HEK293 (cell line): Measurements from ENCODE around the gene DDX43.

ENCODE experiments used
- CTCF ChIA-PET: fragments of 350-600 bp; formaldehyde crosslinking; extraction: SDS; loops from one replicate; lab custom pipeline; 2021; ENCODE audit warnings: antibody characterized with exemption; lab: Yijun Ruan, JAX
- POLR2A ChIA-PET: fragments of 300-600 bp; formaldehyde crosslinking; extraction: SDS; loops from one replicate; lab custom pipeline; 2020; ENCODE audit warnings: antibody characterized with exemption, inconsistent platforms; lab: Yijun Ruan, JAX
- H3K27ac ChIP-seq: fragments of 200-500 bp; sonication (Bioruptor generic); 2 replicates; pipeline ENCODE4 v1.5.1; 2014; ENCODE audit warnings: low read depth, low read length, control low read depth, inconsistent platforms; ENCODE audit errors: extremely low read depth
- H3K36me3 ChIP-seq, 2 experiments: fragments of 200-500 bp in 1 of 2; sonication (Bioruptor generic) in 1 of 2; 1 replicate in 1 of 2; 2 replicates in 1 of 2; pipeline ENCODE4 v1.5.1; 2014 to 2017; ENCODE audit warnings: inconsistent platforms in 2 of 2, low read length in 2 of 2; ENCODE audit not compliant: control insufficient read depth in 2 of 2, insufficient read depth in 1 of 2
- H3K4me1 ChIP-seq: fragments of 200-500 bp; sonication (Bioruptor generic); 2 replicates; pipeline ENCODE4 v1.5.1; 2014; ENCODE audit warnings: mild to moderate bottlenecking, low read length, inconsistent platforms; ENCODE audit not compliant: control insufficient read depth, insufficient read depth
- H3K4me3 ChIP-seq: 2 replicates; pipeline ENCODE4 v1.5.1; 2011; ENCODE audit warnings: low read depth, mild to moderate bottlenecking, control low read depth, low read length, moderate library complexity
- H3K9me3 ChIP-seq: fragments of 200-500 bp; sonication (Bioruptor generic); 2 replicates; pipeline ENCODE4 v1.5.1; 2014; ENCODE audit warnings: low read depth, low read length, inconsistent platforms; ENCODE audit not compliant: control insufficient read depth, insufficient read depth
- EGR2 ChIP-seq: fragments of 450-650 bp; formaldehyde crosslinking; IDR thresholded peaks from 2 replicates; pipeline ENCODE4 v1.5.1; 2016; ENCODE audit warnings: low read depth, missing biosample characterization, missing genetic modification characterization
- KLF7 ChIP-seq: fragments of 450-650 bp; formaldehyde crosslinking; IDR thresholded peaks from 2 replicates; pipeline ENCODE4 v1.5.1; 2016; ENCODE audit warnings: missing biosample characterization, missing genetic modification characterization, borderline replicate concordance
- SETDB1 ChIP-seq: IDR thresholded peaks from one replicate; pipeline ENCODE4 v1.6.1; 2017; ENCODE audit warnings: mild to moderate bottlenecking, low read length, moderate library complexity, mixed read lengths; ENCODE audit not compliant: insufficient read length
- SP7 ChIP-seq: fragments of 450-650 bp; formaldehyde crosslinking; IDR thresholded peaks from 2 replicates; pipeline ENCODE4 v1.5.1; 2016; ENCODE audit warnings: missing biosample characterization, missing genetic modification characterization
- ZEB2 ChIP-seq: fragments of 450-650 bp; formaldehyde crosslinking; IDR thresholded peaks from 2 replicates; pipeline ENCODE4 v1.5.1; 2016; ENCODE audit warnings: missing biosample characterization, missing genetic modification characterization
- ZFP3 ChIP-seq: fragments of 450-650 bp; formaldehyde crosslinking; IDR thresholded peaks from 2 replicates; pipeline ENCODE4 v1.5.1; 2016; ENCODE audit warnings: low read depth, missing biosample characterization, missing genetic modification characterization
- ZFP69B ChIP-seq: fragments of 450-650 bp; formaldehyde crosslinking; IDR thresholded peaks from 2 replicates; pipeline ENCODE4 v1.5.1; 2016; ENCODE audit warnings: missing biosample characterization, missing genetic modification characterization
- ZNF112 ChIP-seq: fragments of 450-650 bp; formaldehyde crosslinking; IDR thresholded peaks from 2 replicates; pipeline ENCODE4 v1.5.0; 2017; ENCODE audit warnings: missing biosample characterization, missing genetic modification characterization
- ZNF114 ChIP-seq: fragments of 450-650 bp; formaldehyde crosslinking; IDR thresholded peaks from 2 replicates; pipeline ENCODE4 v1.5.0; 2017; ENCODE audit warnings: missing biosample characterization, missing genetic modification characterization
- ZNF140 ChIP-seq: fragments of 450-650 bp; formaldehyde crosslinking; IDR thresholded peaks from 2 replicates; pipeline ENCODE4 v1.5.1; 2016; ENCODE audit warnings: missing biosample characterization, missing genetic modification characterization
- ZNF16 ChIP-seq: fragments of 450-650 bp; formaldehyde crosslinking; IDR thresholded peaks from 2 replicates; pipeline ENCODE4 v1.5.1; 2016; ENCODE audit warnings: low read depth, missing biosample characterization, missing genetic modification characterization
- ZNF174 ChIP-seq: fragments of 450-650 bp; formaldehyde crosslinking; IDR thresholded peaks from 2 replicates; pipeline ENCODE4 v1.5.0; 2017; ENCODE audit warnings: missing biosample characterization, mild to moderate bottlenecking, missing genetic modification characterization
- ZNF23 ChIP-seq: fragments of 450-650 bp; formaldehyde crosslinking; IDR thresholded peaks from 2 replicates; pipeline ENCODE4 v1.5.1; 2016; ENCODE audit warnings: missing biosample characterization, missing genetic modification characterization, borderline replicate concordance
- ZNF24 ChIP-seq: fragments of 450-650 bp; formaldehyde crosslinking; IDR thresholded peaks from 2 replicates; pipeline ENCODE4 v1.5.1; 2016; ENCODE audit warnings: missing biosample characterization, missing genetic modification characterization
- ZNF354C ChIP-seq: fragments of 450-650 bp; formaldehyde crosslinking; IDR thresholded peaks from 2 replicates; pipeline ENCODE4 v1.5.1; 2016; ENCODE audit warnings: missing biosample characterization, missing genetic modification characterization, low read depth, borderline replicate concordance
- ZNF366 ChIP-seq: fragments of 450-650 bp; formaldehyde crosslinking; conservative IDR thresholded peaks from 2 replicates; pipeline ENCODE4 v1.5.1; 2016; ENCODE audit warnings: missing biosample characterization, missing genetic modification characterization
- ZNF404 ChIP-seq: fragments of 450-650 bp; formaldehyde crosslinking; IDR thresholded peaks from 2 replicates; pipeline ENCODE4 v1.5.1; 2017; ENCODE audit warnings: missing biosample characterization, missing genetic modification characterization
- ZNF530 ChIP-seq: fragments of 450-650 bp; formaldehyde crosslinking; IDR thresholded peaks from 2 replicates; pipeline ENCODE4 v1.5.1; 2016; ENCODE audit warnings: low read depth, missing biosample characterization, missing genetic modification characterization
- ZNF560 ChIP-seq: fragments of 450-650 bp; formaldehyde crosslinking; IDR thresholded peaks from 2 replicates; pipeline ENCODE4 v1.5.1; 2017; ENCODE audit warnings: missing biosample characterization, missing genetic modification characterization, borderline replicate concordance
- ZNF621 ChIP-seq: fragments of 450-650 bp; formaldehyde crosslinking; IDR thresholded peaks from 2 replicates; pipeline ENCODE4 v1.5.1; 2017; ENCODE audit warnings: missing biosample characterization, missing genetic modification characterization
- ZNF629 ChIP-seq: fragments of 450-650 bp; formaldehyde crosslinking; IDR thresholded peaks from 2 replicates; pipeline ENCODE4 v1.5.1; 2017; ENCODE audit warnings: missing biosample characterization, missing genetic modification characterization
- ZNF660 ChIP-seq: fragments of 450-650 bp; IDR thresholded peaks from 2 replicates; pipeline ENCODE4 v1.5.1; 2018; ENCODE audit warnings: missing biosample characterization, mild to moderate bottlenecking, missing genetic modification characterization
- ZNF701 ChIP-seq: fragments of 450-650 bp; formaldehyde crosslinking; IDR thresholded peaks from 2 replicates; pipeline ENCODE4 v1.5.1; 2016; ENCODE audit warnings: missing biosample characterization, missing genetic modification characterization
- ZNF747 ChIP-seq: fragments of 450-650 bp; formaldehyde crosslinking; IDR thresholded peaks from 2 replicates; pipeline ENCODE4 v1.5.1; 2016; ENCODE audit warnings: missing biosample characterization, missing genetic modification characterization
- ZNF777 ChIP-seq: fragments of 450-650 bp; formaldehyde crosslinking; IDR thresholded peaks from 2 replicates; pipeline ENCODE4 v1.5.1; 2017; ENCODE audit warnings: missing biosample characterization, missing genetic modification characterization, borderline replicate concordance
- TF ChIP-seq, protein P1 (sequence below): fragments of 450-650 bp; formaldehyde crosslinking; IDR thresholded peaks from 2 replicates; pipeline ENCODE4 v1.5.1; 2017; ENCODE audit warnings: missing biosample characterization, missing genetic modification characterization
- TF ChIP-seq, protein P2 (sequence below): fragments of 450-650 bp; formaldehyde crosslinking; IDR thresholded peaks from 2 replicates; pipeline ENCODE4 v1.5.1; 2016; ENCODE audit warnings: missing biosample characterization, missing genetic modification characterization

The DDX43 gene

GRCh38 chr6:73369563-73369962 lies 25.1 kb upstream of the DDX43 start, which contains the start of gene OOEP:
OOEP (minus strand) TSS chr6:73369897; CDS start chr6:73369792, 105 bp downstream.
- ChIA-PET CTCF (no interaction called here), POLR2A (no interaction called here)
- no peaks in the 10 kb centered on the region for H3K36me3 ChIP-seq
- H3K4me3 ChIP-seq = no peak within 1 kb of the TSS
- no peak within 1 kb of the TSS for H3K27ac ChIP-seq
- H3K4me1 ChIP-seq = no peaks in the 10 kb centered on the region
- H3K9me3 ChIP-seq = no peaks in the 10 kb centered on the region
- TF ChIP-seq, protein P1, sequence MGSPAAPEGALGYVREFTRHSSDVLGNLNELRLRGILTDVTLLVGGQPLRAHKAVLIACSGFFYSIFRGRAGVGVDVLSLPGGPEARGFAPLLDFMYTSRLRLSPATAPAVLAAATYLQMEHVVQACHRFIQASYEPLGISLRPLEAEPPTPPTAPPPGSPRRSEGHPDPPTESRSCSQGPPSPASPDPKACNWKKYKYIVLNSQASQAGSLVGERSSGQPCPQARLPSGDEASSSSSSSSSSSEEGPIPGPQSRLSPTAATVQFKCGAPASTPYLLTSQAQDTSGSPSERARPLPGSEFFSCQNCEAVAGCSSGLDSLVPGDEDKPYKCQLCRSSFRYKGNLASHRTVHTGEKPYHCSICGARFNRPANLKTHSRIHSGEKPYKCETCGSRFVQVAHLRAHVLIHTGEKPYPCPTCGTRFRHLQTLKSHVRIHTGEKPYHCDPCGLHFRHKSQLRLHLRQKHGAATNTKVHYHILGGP (tag by site-specific recombination) = no peak
- TF ChIP-seq SP7 (no peak), ZNF23 (tag by site-specific recombination) (no peak)
- TF ChIP-seq, protein P2, sequence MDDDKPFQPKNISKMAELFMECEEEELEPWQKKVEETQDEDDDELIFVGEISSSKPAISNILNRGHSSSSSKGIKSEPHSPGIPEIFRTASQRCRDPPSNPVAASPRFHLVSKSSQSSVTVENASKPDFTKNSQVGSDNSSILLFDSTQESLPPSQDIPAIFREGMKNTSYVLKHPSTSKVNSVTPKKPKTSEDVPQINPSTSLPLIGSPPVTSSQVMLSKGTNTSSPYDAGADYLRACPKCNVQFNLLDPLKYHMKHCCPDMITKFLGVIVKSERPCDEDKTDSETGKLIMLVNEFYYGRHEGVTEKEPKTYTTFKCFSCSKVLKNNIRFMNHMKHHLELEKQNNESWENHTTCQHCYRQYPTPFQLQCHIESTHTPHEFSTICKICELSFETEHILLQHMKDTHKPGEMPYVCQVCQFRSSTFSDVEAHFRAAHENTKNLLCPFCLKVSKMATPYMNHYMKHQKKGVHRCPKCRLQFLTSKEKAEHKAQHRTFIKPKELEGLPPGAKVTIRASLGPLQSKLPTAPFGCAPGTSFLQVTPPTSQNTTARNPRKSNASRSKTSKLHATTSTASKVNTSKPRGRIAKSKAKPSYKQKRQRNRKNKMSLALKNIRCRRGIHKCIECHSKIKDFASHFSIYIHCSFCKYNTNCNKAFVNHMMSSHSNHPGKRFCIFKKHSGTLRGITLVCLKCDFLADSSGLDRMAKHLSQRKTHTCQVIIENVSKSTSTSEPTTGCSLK = no peak

- ChIA-PET POLR2A (no interaction called here), CTCF (interaction anchor here (0.6 to 2.7 kb wide), 2 partner anchors 9 to 17 kb away, joined by 3 to 9 read pairs; no protein-coding TSS in a partner anchor)
- Histone ChIP-seq H3K9me3 (no peaks in the 10 kb centered on the region), H3K27ac (no peak overlapping the region), H3K4me1 (no peaks in the 10 kb centered on the region), H3K36me3 (no peaks in the 10 kb centered on the region), H3K4me3 (no peak overlapping the region)
- TF ChIP-seq ZNF112 (tag by site-specific recombination) (no peak), KLF7 (tag by site-specific recombination) (no peak), SETDB1 (peak; percentile 92)
Measured at GRCh38 chr6:73371984-73372383, 22.6 kb upstream of the DDX43 start.

DNA sequence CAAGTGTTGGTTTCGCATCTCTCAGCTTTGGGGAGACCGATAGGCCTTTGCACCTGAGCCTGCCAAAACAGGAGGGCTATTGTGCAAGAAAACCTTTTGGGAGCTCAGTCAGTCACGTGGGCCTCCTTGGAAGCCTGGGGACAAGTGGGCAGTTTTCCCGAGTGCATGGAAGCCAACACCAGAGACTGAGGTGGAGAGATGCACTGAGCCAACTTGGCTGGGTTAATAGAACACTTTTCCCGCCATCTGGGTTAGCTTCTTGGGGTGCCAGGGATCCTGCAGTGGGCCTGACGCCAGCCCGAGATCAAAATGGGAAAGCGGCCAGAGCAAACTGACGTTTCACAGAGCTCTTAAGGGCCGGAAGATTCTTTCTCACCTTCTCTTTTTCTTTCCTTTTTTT lies 22.1 kb upstream of the DDX43 start:
- H3K27ac ChIP-seq = no peak overlapping the region
- no peaks in the 10 kb centered on the region for H3K4me1 ChIP-seq
- POLR2A ChIA-PET = no interaction called here
- H3K4me3 ChIP-seq = no peak overlapping the region
- H3K9me3 ChIP-seq = no peaks in the 10 kb centered on the region
- CTCF ChIA-PET = interaction anchor here (2.7 kb wide), 1 partner anchor 16 kb away, joined by 9 read pairs; no protein-coding TSS in a partner anchor
- H3K36me3 ChIP-seq = no peaks in the 10 kb centered on the region
- TF ChIP-seq ZNF354C (tag by site-specific recombination) (no peak), ZNF404 (tag by site-specific recombination) (no peak), ZNF366 (no peak), ZFP69B (no peak), ZFP3 (tag by site-specific recombination) (no peak), ZNF777 (tag by site-specific recombination) (no peak), ZNF660 (tag by site-specific recombination) (no peak), ZNF629 (no peak), ZNF114 (tag by site-specific recombination) (no peak), ZNF621 (no peak), ZNF530 (tag by site-specific recombination) (no peak), ZNF140 (tag by site-specific recombination) (no peak), ZNF174 (tag by site-specific recombination) (no peak), ZNF24 (tag by site-specific recombination) (no peak), ZNF16 (no peak), ZNF747 (no peak), ZNF701 (tag by site-specific recombination) (no peak), ZNF560 (tag by site-specific recombination) (no peak), ZEB2 (tag by site-specific recombination) (no peak), EGR2 (tag by site-specific recombination) (no peak)
